Lower leg skin (tissue), 4 donors: Measurements from ENCODE around the gene PTPRCAP. TPM values are rescaled to one million over a fixed set of nuclear protein-coding genes. Genes with fewer than 3 reads are reported as not detected.
"Not testable (repeated sequence)": the region's sequence is repeated elsewhere in the genome, so short reads cannot be mapped to it uniquely, and the experiment has no call there.

Experiments
- DNase-seq, 2 donors: peaks; one replicate each; pipeline ENCODE4 v3.0.0-alpha.2; 2019; ENCODE audit warnings: low spot score in 2 of 2
- H3K4me3 ChIP-seq: fragments of 200-600 bp; sonication (generic); 2 replicates; pipeline ENCODE4 v1.5.1; 2017; ENCODE audit warnings: mild to moderate bottlenecking, low read depth; ENCODE audit not compliant: poor library complexity, severe bottlenecking
- CTCF ChIP-seq, 3 donors: fragments of 450-650 bp; IDR thresholded peaks; one replicate each; pipeline ENCODE4 v1.5.1; 2016; ENCODE audit warnings: antibody characterized with exemption in 3 of 3, mild to moderate bottlenecking in 3 of 3, moderate library complexity in 2 of 3
- POLR2A ChIP-seq, 2 donors: fragments of 450-650 bp; IDR thresholded peaks; one replicate each; pipeline ENCODE4 v1.6.1; 2016 to 2017; ENCODE audit warnings: antibody characterized with exemption in 2 of 2, mild to moderate bottlenecking in 1 of 2, moderate library complexity in 1 of 2
- WGBS, 2 donors: methylation state at CpG; one replicate each; pipeline ENCODE4 v1.1.5; 2018; 5-methylcytosine and 5-hydroxymethylcytosine counted together
- intact Hi-C: fragments of 100-400 bp; cut with DNase I; formaldehyde crosslinking; loops from one replicate; pipeline ENCODE4 v1.15.0; 2023; ENCODE audit warnings: low total_unique reads
- total RNA-seq, 4 donors: library from RNA; depleted of rRNA; stranded (reverse); fragments of >200 nt; gene quantifications; one replicate each; pipeline ENCODE4 v1.1.0, GENCODE V29; 2016

PTPRCAP gene
- total RNA-seq = 1 to 10 TPM; 1.6 to 2.9 (median 2.1) TPM

GRCh38 chr11:67437082-67437808, at the start of gene PTPRCAP:
TSS of gene PTPRCAP (minus strand) at chr11:67437682. CDS start at chr11:67437619, 63 bp downstream.
- intact Hi-C loops = no loop called here
- TF ChIP-seq POLR2A (IDR thresholded peaks at IDR 0.05) = no peak
- no peak for TF ChIP-seq CTCF (IDR thresholded peaks at IDR 0.05)
- H3K4me3 ChIP-seq = no peak within 1 kb of the TSS
- WGBS, 2 donors = 61 to 67% methylated on average over 16 to 21 of the region's 26 CpGs
- DNase-seq = peak in 1 of 2 donors; percentile 89

GRCh38 chr11:67486481-67487195, 49.2 kb upstream of the PTPRCAP start:
- intact Hi-C loops = no loop called here

GRCh38 chr11:67485873-67486361, 48.4 kb upstream of the PTPRCAP start:
- H3K4me3 ChIP-seq, DNase-seq, intact Hi-C loops: not testable (repeated sequence)
- 78% methylated on average over 7 of the region's 7 CpGs for WGBS, 2 donors

More at GRCh38 chr11:67486481-67487195, 49.2 kb upstream of the PTPRCAP start:
- no peak overlapping the region for H3K4me3 ChIP-seq
- DNase-seq = no peak
- WGBS, 2 donors = 87 to 88% methylated on average over 19 to 20 of the region's 20 CpGs
- TF ChIP-seq CTCF (IDR thresholded peaks at IDR 0.05) (no peak), POLR2A (IDR thresholded peaks at IDR 0.05) (no peak)

- TF ChIP-seq CTCF (IDR thresholded peaks at IDR 0.05) (no peak), POLR2A (IDR thresholded peaks at IDR 0.05) (no peak)
- intact Hi-C loops = no loop called here
- H3K4me3 ChIP-seq = no peak overlapping the region
- WGBS, 2 donors = 71 to 78% methylated on average over 11 of the region's 11 CpGs
- DNase-seq = no peak
These were observed 47.4 kb upstream of the PTPRCAP start for GRCh38 chr11:67484847-67485311.

GRCh38 chr11:67483831-67484665, 46.6 kb upstream of the PTPRCAP start:
- no peak for DNase-seq
- WGBS, 2 donors = 83 to 85% methylated on average over 16 of the region's 16 CpGs
- no peak for TF ChIP-seq CTCF (IDR thresholded peaks at IDR 0.05)
- no peak for TF ChIP-seq POLR2A (IDR thresholded peaks at IDR 0.05)
- intact Hi-C loops = no loop called here
- H3K4me3 ChIP-seq = no peak overlapping the region
